Spleen (tissue), 11 donors: Measurements from ENCODE around the gene SAC3D1. TPM values are rescaled to one million over a fixed set of nuclear protein-coding genes. Genes with fewer than 3 reads are reported as not detected.
"Not testable (repeated sequence)": the region's sequence is repeated elsewhere in the genome, so short reads cannot be mapped to it uniquely, and the experiment has no call there.

ENCODE experiments used
- DNase-seq: peaks from one replicate; pipeline ENCODE4 v3.0.0-alpha.2; 2020
- H3K27ac ChIP-seq, 8 donors: fragments of 200-600 bp; sonication (generic) in 7 of 8; 1 replicate in 4 of 8; 2 replicates in 4 of 8; pipeline versions ENCODE4 v1.5.0 to v1.8.0; 2016 to 2021; ENCODE audit warnings: inconsistent platforms in 4 of 8, mild to moderate bottlenecking in 4 of 8, moderate library complexity in 1 of 8
- H3K27me3 ChIP-seq, 7 donors: fragments of 200-600 bp; sonication (generic) in 6 of 7; replicated peaks in 1 of 7; 1 replicate in 4 of 7; 2 replicates in 3 of 7; pipeline versions ENCODE4 v1.5.0 to v1.8.0; 2016 to 2021; ENCODE audit warnings: inconsistent platforms in 3 of 7, mild to moderate bottlenecking in 1 of 7
- H3K36me3 ChIP-seq, 6 donors: fragments of 200-600 bp; sonication (generic) in 5 of 6; 1 replicate in 4 of 6; 2 replicates in 2 of 6; pipeline versions ENCODE4 v1.5.0 to v1.8.0; 2016 to 2021; ENCODE audit warnings: inconsistent platforms in 2 of 6
- H3K4me1 ChIP-seq, 6 donors: fragments of 200-600 bp; sonication (generic) in 5 of 6; 1 replicate in 3 of 6; 2 replicates in 3 of 6; pipeline versions ENCODE4 v1.5.0 to v1.8.0; 2016 to 2021; ENCODE audit warnings: inconsistent platforms in 3 of 6
- H3K4me3 ChIP-seq, 8 donors: fragments of 200-600 bp; sonication (generic) in 7 of 8; 1 replicate in 4 of 8; 2 replicates in 4 of 8; pipeline versions ENCODE4 v1.5.0 to v1.8.0; 2016 to 2021; ENCODE audit warnings: inconsistent platforms in 4 of 8, mild to moderate bottlenecking in 4 of 8, moderate library complexity in 2 of 8
- H3K9me3 ChIP-seq, 8 donors: fragments of 200-600 bp; sonication (generic) in 7 of 8; 1 replicate in 4 of 8; 2 replicates in 4 of 8; pipeline versions ENCODE4 v1.5.0 to v1.8.0; 2016 to 2021; ENCODE audit warnings: inconsistent platforms in 4 of 8
- CTCF ChIP-seq, 11 experiments: fragments of 200-600 bp in 7 of 11; fragments of 450-650 bp in 4 of 11; sonication (generic) in 4 of 11; IDR thresholded peaks in 8 of 11; conservative IDR thresholded peaks in 3 of 11; 1 replicate in 7 of 11; 2 replicates in 4 of 11; pipeline versions ENCODE4 v1.4.0 to v1.8.0; 2016 to 2021; ENCODE audit warnings: antibody characterized with exemption in 11 of 11, inconsistent platforms in 4 of 11, mild to moderate bottlenecking in 1 of 11
- POLR2A ChIP-seq, 3 donors: fragments of 450-650 bp; IDR thresholded peaks; one replicate each; pipeline ENCODE4 v1.5.1; 2017; ENCODE audit warnings: antibody characterized with exemption in 3 of 3, mild to moderate bottlenecking in 1 of 3
- POLR2AphosphoS5 ChIP-seq, 3 donors: sonication (generic); formaldehyde crosslinking; IDR thresholded peaks; one replicate each; pipeline ENCODE4 v1.5.1; 2017; ENCODE audit warnings: antibody characterized with exemption in 3 of 3
- WGBS, 5 donors: extraction: QIAGEN DNeasy Blood & Tissue Kit in 3 of 5; methylation state at CpG; one replicate each; pipeline versions ENCODE4 v1.1.5 to v1.1.7; 2013 to 2018; 5-methylcytosine and 5-hydroxymethylcytosine counted together
- intact Hi-C: fragments of 100-400 bp; cut with DNase I; formaldehyde crosslinking; loops from one replicate; pipeline ENCODE4 v1.15.0; 2023; ENCODE audit warnings: low total_unique reads
- polyA plus RNA-seq, 3 donors: library from polyadenylated mRNA; stranded (reverse); fragments of 200-250 nt; gene quantifications; one replicate each; pipeline ENCODE4 v1.2.1, GENCODE V29; 2013
- total RNA-seq, 7 donors: library from RNA; depleted of rRNA in 3 of 7; stranded (reverse); fragments of >200 nt in 3 of 7; fragmentation: NEBNext Ultra II Directional in 4 of 7; extraction: Animal tissue kit (Norgen Biotek cat#: 25700) in 4 of 7; gene quantifications; one replicate each; pipeline versions ENCODE4 v1.1.0 to v1.2.1, GENCODE V29; 2016 to 2021
- donor health status: healthy with polysubstance abuse.
- donor health status: DM: no; HTN: no; CAD: no; lungs with moderate emphysema.
- donor health status: DM: no; HTN: no; CAD: no.
- donor health status: Bipolar disorder and iron deficiency.
- donor health status: healthy.
- donor health status: DM: no; HTN: no; CAD: no.
- donor health status: DM: yes; HTN: yes; CAD: no.

Gene SAC3D1
- total and polyA plus RNA-seq, 10 donors: 5.2 to 11.9 (median 6.8) TPM

- Histone ChIP-seq H3K4me1 (peaks cover 0 to 38% (median 6%) of the 10 kb centered on the region in 6 donors), H3K4me3 (no peak overlapping the region), H3K27me3 (no peaks in the 10 kb centered on the region), H3K27ac (no peak overlapping the region), H3K9me3 (no peaks in the 10 kb centered on the region), H3K36me3 (peaks cover 0 to 54% (median 38%) of the 10 kb centered on the region in 6 donors)
- TF ChIP-seq POLR2AphosphoS5 (IDR thresholded peaks at IDR 0.05) (peak in 1 of 3 donors; percentile 18), CTCF (IDR thresholded peaks at IDR 0.05 in 8 of 11, conservative IDR thresholded peaks at IDR 0.05 in 3 of 11) (no peak), POLR2A (IDR thresholded peaks at IDR 0.05) (no peak)
- intact Hi-C loops: no loop called here
- DNase-seq: no peak
- 77 to 99% (median 88%) methylated on average over 3 to 11 of the region's 11 CpGs for WGBS, 5 donors
Measured at GRCh38 chr11:65021509-65021908, 19.5 kb upstream of the SAC3D1 start.

DNA sequence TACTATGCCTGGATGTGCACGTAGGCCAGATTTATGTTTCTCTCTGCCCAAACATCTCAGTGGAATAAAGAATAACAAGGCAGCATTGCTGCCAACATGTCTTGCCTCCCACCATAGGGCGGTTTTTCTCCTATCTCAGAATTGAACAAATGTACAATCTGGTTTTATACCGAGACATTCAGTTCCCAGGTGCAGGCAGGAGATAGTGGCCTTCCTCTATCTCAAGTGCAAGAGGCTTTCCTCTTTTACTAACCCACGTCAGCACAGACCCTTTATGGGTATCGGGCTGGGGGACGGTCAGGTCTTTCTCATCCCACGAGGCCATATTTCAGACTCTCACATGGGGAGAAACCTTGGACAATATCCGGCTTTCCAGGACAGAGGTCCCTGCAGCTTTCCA is 17.5 kb upstream of the SAC3D1 start:
- intact Hi-C loops, DNase-seq, H3K27me3 ChIP-seq, H3K9me3 ChIP-seq, H3K4me3 ChIP-seq, H3K27ac ChIP-seq: not testable (repeated sequence)
- WGBS, 5 donors: 75 to 84% (median 75%) methylated on average over 8 of the region's 8 CpGs
- H3K4me1 ChIP-seq: peaks cover 8 to 44% (median 14%) of the 10 kb centered on the region in 6 donors
- peaks cover 0 to 41% (median 34%) of the 10 kb centered on the region in 6 donors for H3K36me3 ChIP-seq

DNA sequence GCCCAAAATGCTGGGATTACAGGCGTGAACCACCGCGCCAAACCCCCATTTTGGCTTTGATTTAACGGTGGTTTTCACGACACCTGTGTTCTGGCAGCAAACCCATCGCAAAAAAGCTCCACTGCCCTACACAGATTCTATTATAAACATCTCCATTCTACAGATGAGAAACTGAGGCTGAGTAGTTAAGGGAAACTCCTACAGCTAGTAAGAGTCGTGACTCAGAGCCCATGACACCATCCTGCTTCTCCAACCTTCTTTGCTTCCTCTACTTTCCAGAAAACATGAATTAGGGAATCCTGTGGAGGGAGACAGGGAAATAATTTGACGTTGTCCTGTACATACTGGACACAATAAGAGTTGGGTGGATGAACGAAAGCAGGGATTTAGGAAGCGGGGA is 14.2 kb upstream of the SAC3D1 start:
- intact Hi-C loops: no loop called here
- TF ChIP-seq POLR2A (IDR thresholded peaks at IDR 0.05) (no peak), POLR2AphosphoS5 (IDR thresholded peaks at IDR 0.05) (no peak), CTCF (IDR thresholded peaks at IDR 0.05 in 8 of 11, conservative IDR thresholded peaks at IDR 0.05 in 3 of 11) (no peak)
- H3K27me3 ChIP-seq: no peaks in the 10 kb centered on the region
- H3K4me3 ChIP-seq: peak overlapping the region in 6 of 8 donors; percentile 55 to 76 (median 58)
- H3K27ac ChIP-seq: peak overlapping the region; percentile 88 to 95 (median 92)
- peaks cover 0 to 18% (median 7%) of the 10 kb centered on the region in 6 donors for H3K36me3 ChIP-seq
- 65 to 78% (median 69%) methylated on average over 10 of the region's 10 CpGs for WGBS, 5 donors
- H3K9me3 ChIP-seq: no peaks in the 10 kb centered on the region
- no peak for DNase-seq
- peaks cover 8 to 39% (median 21%) of the 10 kb centered on the region in 6 donors for H3K4me1 ChIP-seq

- TF ChIP-seq CTCF (IDR thresholded peaks at IDR 0.05 in 8 of 11, conservative IDR thresholded peaks at IDR 0.05 in 3 of 11) (peak; percentile 69 to 96 (median 88)), POLR2A (IDR thresholded peaks at IDR 0.05) (peak in 2 of 3 donors; percentile 28 to 37), POLR2AphosphoS5 (IDR thresholded peaks at IDR 0.05) (peak; percentile 86 to 94 (median 94))
- Histone ChIP-seq H3K9me3 (no peaks in the 10 kb centered on the region), H3K4me3 (peak within 1 kb of the TSS; percentile 55 to 76 (median 62)), H3K27me3 (no peaks in the 10 kb centered on the region), H3K4me1 (peaks cover 8 to 33% (median 21%) of the 10 kb centered on the region in 6 donors), H3K27ac (peak within 1 kb of the TSS; percentile 88 to 95 (median 92)), H3K36me3 (peaks cover 0 to 18% (median 7%) of the 10 kb centered on the region in 6 donors)
- DNase-seq: peak; percentile 96
- 1 to 2% (median 2%) methylated on average over 47 to 51 of the region's 51 CpGs for WGBS, 5 donors
- intact Hi-C loops: no loop called here
Measured at GRCh38 chr11:65027213-65028067, 13.6 kb upstream of the SAC3D1 start, which contains the start of gene SNX15. Gene SNX15, plus strand, starts transcription at chr11:65027439. Its CDS starts 99 bp downstream, at chr11:65027538.
